ENCODE data around the gene SPEG. TPM values are rescaled to one million over a fixed set of nuclear protein-coding genes. Genes with fewer than 3 reads are reported as not detected.

SPEG gene
- total RNA-seq, 2 donors from 2014 or later = 82.2 to 90.8 TPM

DNA sequence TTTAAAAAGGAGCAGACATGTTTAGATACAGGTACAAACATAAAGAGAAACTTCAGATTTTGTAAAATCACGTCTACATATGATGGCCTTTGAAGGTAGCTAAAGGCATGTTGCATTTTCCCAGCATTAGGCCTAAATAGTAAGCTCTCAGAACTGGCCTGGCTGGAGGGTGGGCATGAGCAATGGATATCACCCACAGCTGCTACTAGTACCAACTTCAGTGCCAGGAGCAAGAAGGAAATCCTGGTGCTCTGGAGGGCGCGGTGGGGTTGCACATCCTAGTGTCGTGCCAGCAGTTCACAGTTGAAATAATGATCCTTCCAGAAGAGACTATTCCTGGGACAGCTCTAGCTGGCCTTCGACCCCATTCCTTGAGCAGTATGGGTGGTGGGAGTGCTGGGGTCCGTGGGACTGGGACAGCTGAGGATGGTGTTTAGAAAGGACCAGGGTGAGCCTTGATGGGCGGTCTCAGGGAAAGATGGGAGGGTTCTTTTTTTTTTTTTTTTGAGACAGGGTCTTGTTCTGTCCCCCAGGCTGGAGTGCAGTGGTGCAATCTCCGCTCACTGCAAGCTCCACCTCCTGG is 11.6 kb upstream of the SPEG start:
- H3K4me1 ChIP-seq = peaks cover 0 to 19% of the 10 kb centered on the region in 2 donors
- peaks cover 0 to 5% of the 10 kb centered on the region in 2 donors for H3K27me3 ChIP-seq
- peak overlapping the region; percentile 59 to 60 for H3K4me3 ChIP-seq
- TF ChIP-seq, protein P1, sequence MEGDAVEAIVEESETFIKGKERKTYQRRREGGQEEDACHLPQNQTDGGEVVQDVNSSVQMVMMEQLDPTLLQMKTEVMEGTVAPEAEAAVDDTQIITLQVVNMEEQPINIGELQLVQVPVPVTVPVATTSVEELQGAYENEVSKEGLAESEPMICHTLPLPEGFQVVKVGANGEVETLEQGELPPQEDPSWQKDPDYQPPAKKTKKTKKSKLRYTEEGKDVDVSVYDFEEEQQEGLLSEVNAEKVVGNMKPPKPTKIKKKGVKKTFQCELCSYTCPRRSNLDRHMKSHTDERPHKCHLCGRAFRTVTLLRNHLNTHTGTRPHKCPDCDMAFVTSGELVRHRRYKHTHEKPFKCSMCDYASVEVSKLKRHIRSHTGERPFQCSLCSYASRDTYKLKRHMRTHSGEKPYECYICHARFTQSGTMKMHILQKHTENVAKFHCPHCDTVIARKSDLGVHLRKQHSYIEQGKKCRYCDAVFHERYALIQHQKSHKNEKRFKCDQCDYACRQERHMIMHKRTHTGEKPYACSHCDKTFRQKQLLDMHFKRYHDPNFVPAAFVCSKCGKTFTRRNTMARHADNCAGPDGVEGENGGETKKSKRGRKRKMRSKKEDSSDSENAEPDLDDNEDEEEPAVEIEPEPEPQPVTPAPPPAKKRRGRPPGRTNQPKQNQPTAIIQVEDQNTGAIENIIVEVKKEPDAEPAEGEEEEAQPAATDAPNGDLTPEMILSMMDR (IDR thresholded peaks at IDR 0.05) = no peak
- no peaks in the 10 kb centered on the region for H3K9me3 ChIP-seq
- no peak for DNase-seq (ENCODE audit: low spot score)
- H3K36me3 ChIP-seq = peaks cover 83% of the 10 kb centered on the region
- H3K27ac ChIP-seq = peak overlapping the region; percentile 92 to 96

DNA sequence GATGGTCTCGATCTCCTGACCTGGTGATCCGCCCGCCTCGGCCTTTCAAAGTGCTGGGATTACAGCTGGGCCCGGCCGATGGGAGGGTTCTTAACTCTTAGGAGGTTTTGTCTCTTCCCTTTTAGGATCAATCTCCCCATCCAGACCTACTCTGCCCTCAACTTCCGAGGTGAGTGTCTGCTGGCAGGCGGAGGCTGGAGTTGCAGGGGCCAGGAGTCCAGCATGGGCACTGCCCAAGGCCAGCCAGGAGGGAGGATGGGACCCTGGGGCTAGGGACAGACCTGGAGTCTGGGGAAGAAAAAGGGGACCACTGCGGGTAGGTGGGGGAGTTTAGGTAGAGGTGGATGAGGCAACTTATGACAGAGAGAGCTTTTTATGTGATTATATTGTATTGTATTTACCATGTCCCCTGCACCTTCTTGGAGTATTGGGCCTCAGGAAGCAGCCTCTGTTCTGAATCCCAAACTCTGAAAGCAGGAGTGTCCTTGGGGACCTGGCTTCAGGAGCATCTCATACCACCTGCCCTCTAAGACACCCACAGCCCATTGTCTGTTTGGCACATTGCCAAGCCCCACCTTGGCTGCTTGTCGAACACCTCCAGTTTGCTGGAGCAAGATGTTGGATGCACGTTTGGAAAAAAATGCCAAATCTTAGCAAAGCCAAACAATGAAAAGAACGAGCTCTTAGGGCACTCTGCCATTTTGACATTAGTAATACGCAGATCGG is 10.8 kb upstream of the SPEG start:
- H3K4me1 ChIP-seq = peaks cover 0 to 11% of the 10 kb centered on the region in 2 donors
- TF ChIP-seq, protein P1 (IDR thresholded peaks at IDR 0.05) = no peak
- DNase-seq (ENCODE audit: low spot score) = no peak
- H3K36me3 ChIP-seq = peaks cover 80% of the 10 kb centered on the region
- H3K27ac ChIP-seq = peak overlapping the region; percentile 92 to 96
- H3K9me3 ChIP-seq = no peaks in the 10 kb centered on the region
- peaks cover 0 to 2% of the 10 kb centered on the region in 2 donors for H3K27me3 ChIP-seq
- peak overlapping the region; percentile 59 to 60 for H3K4me3 ChIP-seq

DNA sequence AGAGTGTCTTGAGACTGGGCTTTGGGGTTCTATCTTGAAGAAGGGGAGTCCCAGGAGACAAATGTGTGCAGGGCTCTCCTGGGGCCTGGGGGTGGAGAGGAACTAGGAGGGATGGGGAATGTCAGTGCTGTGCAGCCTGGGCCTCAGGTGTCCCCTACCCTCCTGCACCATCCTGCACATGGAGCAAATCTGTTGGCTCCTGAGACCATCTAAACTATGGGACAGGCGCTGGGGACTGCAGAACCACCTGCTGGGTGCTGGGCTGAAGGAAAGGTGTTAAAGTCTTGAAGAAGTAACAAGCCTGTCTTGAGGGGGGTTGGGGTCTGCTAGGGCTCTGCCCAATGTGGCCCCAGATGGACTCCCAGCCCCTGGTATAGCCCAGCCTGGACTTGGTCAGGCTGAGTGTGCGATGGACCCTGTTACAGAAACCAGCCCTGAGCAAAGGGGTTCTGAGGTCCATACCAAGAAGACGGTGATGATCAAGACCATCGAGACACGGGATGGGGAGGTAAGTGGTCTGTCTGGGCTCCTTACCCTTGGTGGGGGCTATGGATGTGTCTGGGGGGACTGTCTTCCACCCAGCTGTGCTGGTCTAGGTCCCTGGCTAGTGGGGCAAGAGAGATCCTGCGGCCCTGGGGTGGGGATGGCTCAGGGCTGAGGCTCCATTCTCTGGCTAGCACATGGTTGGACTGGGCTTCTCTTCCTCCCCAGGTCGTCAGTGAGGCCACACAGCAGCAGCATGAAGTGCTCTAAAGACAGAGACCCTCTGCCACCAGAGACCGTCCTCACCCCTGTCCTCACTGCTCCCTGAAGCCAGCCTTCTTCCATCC is 9.2 kb upstream of the SPEG start:
- TF ChIP-seq, protein P1 (IDR thresholded peaks at IDR 0.05) = no peak
- Histone ChIP-seq H3K27me3 (no peaks in the 10 kb centered on the region), H3K4me3 (no peak overlapping the region), H3K4me1 (peaks cover 0 to 13% of the 10 kb centered on the region in 2 donors), H3K36me3 (peaks cover 63% of the 10 kb centered on the region), H3K27ac (peak overlapping the region; percentile 92 to 96), H3K9me3 (no peaks in the 10 kb centered on the region)
- DNase-seq (ENCODE audit: low spot score) = no peak

DNA sequence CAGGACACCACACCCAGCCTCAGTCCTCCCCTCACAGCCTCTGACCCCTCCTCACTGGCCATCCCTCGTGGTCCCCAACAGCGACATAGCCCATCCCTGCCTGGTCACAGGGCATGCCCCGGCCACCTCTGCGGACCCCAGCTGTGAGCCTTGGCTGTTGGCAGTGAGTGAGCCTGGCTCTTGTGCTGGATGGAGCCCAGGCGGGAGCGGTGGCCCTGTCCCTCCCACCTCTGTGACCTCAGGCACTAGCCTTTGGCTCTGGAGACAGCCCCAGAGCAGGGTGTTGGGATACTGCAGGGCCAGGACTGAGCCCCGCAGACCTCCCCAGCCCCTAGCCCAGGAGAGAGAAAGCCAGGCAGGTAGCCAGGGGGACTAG is 8.6 kb upstream of the SPEG start:
- Histone ChIP-seq H3K27ac (peak overlapping the region; percentile 48 to 96), H3K4me3 (no peak overlapping the region), H3K9me3 (no peaks in the 10 kb centered on the region), H3K36me3 (peaks cover 57% of the 10 kb centered on the region), H3K4me1 (peaks cover 0 to 15% of the 10 kb centered on the region in 2 donors), H3K27me3 (no peaks in the 10 kb centered on the region)
- TF ChIP-seq, protein P1 (IDR thresholded peaks at IDR 0.05) = no peak
- no peak for DNase-seq (ENCODE audit: low spot score)

DNA sequence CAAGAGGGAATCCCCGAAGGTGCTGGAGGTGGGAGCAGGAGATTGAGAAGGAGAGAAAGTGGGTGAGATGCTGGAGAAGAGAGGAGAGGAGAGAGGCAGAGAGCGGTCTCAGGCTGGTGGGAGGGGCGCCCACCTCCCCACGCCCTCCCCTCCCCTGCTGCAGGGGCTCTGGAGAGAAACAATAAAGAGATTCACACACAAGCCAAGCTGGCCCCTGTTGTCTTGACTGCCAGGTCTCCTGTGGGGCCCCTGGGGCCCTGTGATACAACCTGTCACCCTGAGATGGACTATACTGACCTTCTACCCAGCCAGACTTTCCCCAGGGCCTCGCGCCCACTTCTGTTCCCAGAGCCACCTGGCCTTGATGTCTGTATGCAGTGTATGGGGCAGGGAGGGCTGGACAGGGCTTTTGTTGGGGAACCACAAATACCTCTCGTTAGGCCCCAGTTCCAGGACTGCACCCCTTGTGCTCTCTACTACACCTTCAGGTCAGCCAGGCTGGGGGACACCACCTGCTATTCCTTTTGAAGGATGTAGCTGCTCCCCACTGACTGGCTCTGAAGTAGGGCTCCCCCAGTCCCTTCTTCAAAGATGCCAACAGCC is 8.0 kb upstream of the SPEG start:
- H3K36me3 ChIP-seq = peaks cover 51% of the 10 kb centered on the region
- peak overlapping the region; percentile 48 to 96 for H3K27ac ChIP-seq
- DNase-seq (ENCODE audit: low spot score) = no peak
- H3K9me3 ChIP-seq = no peaks in the 10 kb centered on the region
- H3K27me3 ChIP-seq = no peaks in the 10 kb centered on the region
- H3K4me1 ChIP-seq = peaks cover 0 to 15% of the 10 kb centered on the region in 2 donors
- H3K4me3 ChIP-seq = no peak overlapping the region
- TF ChIP-seq, protein P1 (IDR thresholded peaks at IDR 0.05) = no peak

All from right atrium auricular region (tissue), 2 donors.